HG03095 (cell line): ENCODE data around the gene RHOJ.
A peak's percentile ranks its signal among the peaks of the same experiment; 100 is the strongest.
"Not testable (repeated sequence)": the region's sequence is repeated elsewhere in the genome, so short reads cannot be mapped to it uniquely, and the experiment has no call there.

ENCODE experiments used
- ATAC-seq: cut with Tn5 transposase; IDR thresholded peaks from one replicate; pipeline ENCODE4 v1.9.1; 2021; ENCODE audit warnings: moderate library complexity; ENCODE audit not compliant: unreplicated experiment

Gene RHOJ

GRCh38 chr14:63295231-63295685 is 91.0 kb downstream of the RHOJ start:
- ATAC-seq, result peak; percentile 52

GRCh38 chr14:63296060-63296563 is 91.9 kb downstream of the RHOJ start:
- peak; percentile 60 for ATAC-seq

GRCh38 chr14:63297372-63298063 is 93.3 kb downstream of the RHOJ start:
- ATAC-seq, result no peak

GRCh38 chr14:63299351-63300110 is 95.3 kb downstream of the RHOJ start:
- ATAC-seq, result no peak

- ATAC-seq, result no peak
These were observed 96.6 kb downstream of the RHOJ start for GRCh38 chr14:63300854-63301253.

GRCh38 chr14:63301891-63302534 is 97.8 kb downstream of the RHOJ start:
- ATAC-seq, result no peak

GRCh38 chr14:63304429-63304828 is 100.2 kb downstream of the RHOJ start:
- not testable (repeated sequence) for ATAC-seq

- ATAC-seq, result no peak
These were observed 104.6 kb downstream of the RHOJ start for GRCh38 chr14:63308723-63309317.

GRCh38 chr14:63318835-63319234 is 114.6 kb downstream of the RHOJ start, which contains the start of gene GPHB5:
TSS of gene GPHB5 (minus strand) at chr14:63318935. CDS start at chr14:63317849, 1,086 bp downstream.
- no peak for ATAC-seq

- ATAC-seq, result no peak
These were observed 118.2 kb downstream of the RHOJ start for GRCh38 chr14:63322472-63322871.

- no peak for ATAC-seq
These were observed 118.8 kb downstream of the RHOJ start for GRCh38 chr14:63322897-63323573.

GRCh38 chr14:63326840-63327239 is 122.6 kb downstream of the RHOJ start:
- no peak for ATAC-seq

- ATAC-seq, result no peak
These were observed 124.8 kb downstream of the RHOJ start for GRCh38 chr14:63328787-63329737.

- ATAC-seq, result no peak
These were observed 138.1 kb downstream of the RHOJ start for GRCh38 chr14:63342371-63342770.
